Gastroesophageal sphincter (tissue), 4 donors: ENCODE measurements around the gene CNP. TPM values are rescaled to one million over a fixed set of nuclear protein-coding genes. Genes with fewer than 3 reads are reported as not detected.
A peak's percentile ranks its signal among the peaks of the same experiment; 100 is the strongest.

Experiments
- ATAC-seq: fragments of 150-250 bp; one replicate; pipeline ENCODE4 v1.9.1; 2016; ENCODE audit warnings: mild to moderate bottlenecking, moderate library complexity
- H3K27ac ChIP-seq, 4 donors: fragments of 200-600 bp; sonication (generic) in 3 of 4; 1 replicate in 3 of 4; 2 replicates in 1 of 4; pipeline ENCODE4 v1.5.1; 2016 to 2019
- H3K27me3 ChIP-seq: fragments of 200-600 bp; sonication (generic); one replicate; pipeline ENCODE4 v1.5.1; 2019
- H3K36me3 ChIP-seq, 2 donors: fragments of 200-600 bp; sonication (generic); one replicate each; pipeline ENCODE4 v1.5.1; 2019; ENCODE audit warnings: control low read depth in 1 of 2
- H3K4me1 ChIP-seq, 3 donors: fragments of 200-600 bp; sonication (generic); 1 replicate in 2 of 3; 2 replicates in 1 of 3; pipeline ENCODE4 v1.5.1; 2016 to 2019; ENCODE audit warnings: control low read depth in 2 of 3
- H3K4me3 ChIP-seq, 2 donors: fragments of 200-600 bp; sonication (generic); one replicate each; pipeline ENCODE4 v1.5.1; 2019; ENCODE audit warnings: mild to moderate bottlenecking in 1 of 2, moderate library complexity in 1 of 2
- H3K9me3 ChIP-seq, 3 donors: fragments of 200-600 bp; sonication (generic); one replicate each; pipeline ENCODE4 v1.5.1; 2017 to 2019; ENCODE audit warnings: control low read depth in 2 of 3
- EP300 ChIP-seq: sonication (generic); formaldehyde crosslinking; IDR thresholded peaks from one replicate; pipeline ENCODE4 v1.6.1; 2017; ENCODE audit warnings: antibody characterized with exemption, mild to moderate bottlenecking
- POLR2A ChIP-seq, 2 donors: fragments of 450-650 bp; IDR thresholded peaks; one replicate each; pipeline ENCODE4 v1.6.1; 2017; ENCODE audit warnings: antibody characterized with exemption in 2 of 2, mild to moderate bottlenecking in 2 of 2, moderate library complexity in 1 of 2
- POLR2AphosphoS5 ChIP-seq: sonication (generic); formaldehyde crosslinking; IDR thresholded peaks from one replicate; pipeline ENCODE4 v1.6.1; 2017; ENCODE audit warnings: antibody characterized with exemption
- WGBS, 2 donors: methylation state at CpG; one replicate each; pipeline ENCODE4 v1.1.5; 2018; ENCODE audit warnings: low coverage in 1 of 2; 5-methylcytosine and 5-hydroxymethylcytosine counted together
- total RNA-seq, 4 donors: library from RNA; depleted of rRNA; stranded (reverse); fragments of >200 nt; gene quantifications; one replicate each; pipeline ENCODE4 v1.1.0, GENCODE V29; 2016
- TF ChIP-seq, protein P1 (sequence below), 4 experiments: fragments of 200-600 bp in 2 of 4; fragments of 450-650 bp in 2 of 4; sonication (generic) in 1 of 4; IDR thresholded peaks; one replicate each; pipeline ENCODE4 v1.5.1; 2017 to 2019; ENCODE audit warnings: antibody characterized with exemption in 4 of 4, mild to moderate bottlenecking in 2 of 4, moderate library complexity in 2 of 4

The CNP gene
- total RNA-seq, 4 donors from 2014 or later: 56.7 to 97.9 (median 64.7) TPM

DNA sequence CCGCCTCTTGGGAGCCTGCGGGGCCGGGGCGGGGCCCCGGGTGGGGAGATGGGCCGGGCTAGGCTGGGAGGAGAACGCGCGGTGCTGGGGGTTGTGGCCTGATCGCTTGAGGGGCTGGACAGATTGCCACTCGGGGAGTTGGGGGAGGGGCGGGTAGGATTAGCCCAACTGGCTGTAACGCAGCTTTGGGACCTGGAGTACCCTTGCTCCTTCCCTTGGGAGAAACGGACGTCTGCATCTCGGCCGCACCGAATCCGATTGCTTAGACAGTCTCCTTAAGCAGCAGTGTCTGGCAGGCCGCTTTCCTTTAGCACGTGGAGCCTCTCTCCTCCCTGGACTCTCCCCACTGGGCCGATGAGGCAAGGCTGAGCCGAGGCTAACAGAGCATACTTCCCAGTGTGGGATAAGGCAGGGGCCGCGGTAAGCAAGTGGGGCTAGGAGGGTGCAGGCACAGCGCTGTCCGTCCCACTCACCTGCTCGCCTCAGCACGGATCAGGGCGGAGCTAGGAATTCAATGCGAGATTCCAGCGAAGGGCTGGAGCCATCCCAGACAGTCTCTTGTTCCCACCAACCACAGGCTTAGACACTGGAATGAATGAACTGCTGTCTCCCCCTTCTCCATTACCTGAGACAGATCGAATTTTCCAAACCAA, 47.3 kb upstream of the CNP start:
- H3K36me3 ChIP-seq: no peaks in the 10 kb centered on the region
- peaks cover 0 to 47% (median 19%) of the 10 kb centered on the region in 3 donors for H3K4me1 ChIP-seq
- peak; percentile 67 for ATAC-seq
- TF ChIP-seq, protein P1, sequence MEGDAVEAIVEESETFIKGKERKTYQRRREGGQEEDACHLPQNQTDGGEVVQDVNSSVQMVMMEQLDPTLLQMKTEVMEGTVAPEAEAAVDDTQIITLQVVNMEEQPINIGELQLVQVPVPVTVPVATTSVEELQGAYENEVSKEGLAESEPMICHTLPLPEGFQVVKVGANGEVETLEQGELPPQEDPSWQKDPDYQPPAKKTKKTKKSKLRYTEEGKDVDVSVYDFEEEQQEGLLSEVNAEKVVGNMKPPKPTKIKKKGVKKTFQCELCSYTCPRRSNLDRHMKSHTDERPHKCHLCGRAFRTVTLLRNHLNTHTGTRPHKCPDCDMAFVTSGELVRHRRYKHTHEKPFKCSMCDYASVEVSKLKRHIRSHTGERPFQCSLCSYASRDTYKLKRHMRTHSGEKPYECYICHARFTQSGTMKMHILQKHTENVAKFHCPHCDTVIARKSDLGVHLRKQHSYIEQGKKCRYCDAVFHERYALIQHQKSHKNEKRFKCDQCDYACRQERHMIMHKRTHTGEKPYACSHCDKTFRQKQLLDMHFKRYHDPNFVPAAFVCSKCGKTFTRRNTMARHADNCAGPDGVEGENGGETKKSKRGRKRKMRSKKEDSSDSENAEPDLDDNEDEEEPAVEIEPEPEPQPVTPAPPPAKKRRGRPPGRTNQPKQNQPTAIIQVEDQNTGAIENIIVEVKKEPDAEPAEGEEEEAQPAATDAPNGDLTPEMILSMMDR (IDR thresholded peaks at IDR 0.05): no peak
- TF ChIP-seq POLR2A (IDR thresholded peaks at IDR 0.05) (no peak), POLR2AphosphoS5 (peak; percentile 1), EP300 (no peak)
- H3K27ac ChIP-seq: peak overlapping the region; percentile 3 to 96 (median 93)
- no peaks in the 10 kb centered on the region for H3K27me3 ChIP-seq
- no peaks in the 10 kb centered on the region for H3K9me3 ChIP-seq
- WGBS, 2 donors: 0 to 3% methylated on average over 7 to 19 of the region's 33 CpGs
- peak overlapping the region; percentile 48 to 96 for H3K4me3 ChIP-seq

DNA sequence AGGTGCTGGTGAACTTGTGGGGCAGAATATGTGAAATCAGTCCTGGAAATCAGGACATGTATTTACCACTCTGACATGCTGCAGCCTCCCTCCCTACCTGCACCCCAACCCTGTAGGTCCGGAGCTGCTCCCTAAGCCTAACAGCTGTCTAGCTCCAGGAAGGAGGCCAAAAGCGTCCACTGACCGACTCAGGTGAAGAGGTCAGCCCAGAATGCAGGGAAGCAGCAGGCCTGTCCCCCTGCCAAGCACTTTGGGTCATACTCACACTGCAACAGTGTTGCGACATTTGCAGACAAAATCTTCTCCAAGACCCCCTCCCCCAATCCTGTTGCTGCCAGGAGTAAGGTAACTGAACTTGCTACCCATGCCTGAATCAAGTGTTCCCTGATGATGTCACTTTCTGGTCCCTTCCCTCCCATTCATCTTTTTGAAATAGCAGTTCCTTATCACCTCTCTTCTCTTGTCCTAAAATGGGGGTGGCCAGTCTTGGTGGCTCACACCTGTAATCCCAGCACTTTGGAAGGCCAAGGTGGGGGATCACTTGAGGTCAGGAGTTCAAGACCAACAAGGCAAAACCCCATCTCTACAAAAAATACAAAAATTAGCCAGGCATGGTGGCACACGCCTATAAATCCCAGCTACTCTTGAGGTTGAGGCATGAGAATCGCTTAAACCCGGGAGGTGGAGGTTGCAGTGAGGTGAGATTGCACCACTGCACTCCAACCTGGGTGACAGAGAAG, 46.6 kb upstream of the CNP start:
- 83% methylated on average over 4 of the region's 7 CpGs; no CpG with 5 or more reads in 1 of the 2 donors for WGBS, 2 donors
- TF ChIP-seq POLR2A (IDR thresholded peaks at IDR 0.05) (no peak), POLR2AphosphoS5 (no peak), EP300 (no peak)
- no peak for ATAC-seq
- Histone ChIP-seq H3K27ac (peak overlapping the region in 3 of 4 donors; percentile 92 to 96 (median 94)), H3K36me3 (no peaks in the 10 kb centered on the region), H3K4me1 (peaks cover 0 to 40% (median 19%) of the 10 kb centered on the region in 3 donors), H3K4me3 (no peak overlapping the region), H3K9me3 (no peaks in the 10 kb centered on the region), H3K27me3 (no peaks in the 10 kb centered on the region)

DNA sequence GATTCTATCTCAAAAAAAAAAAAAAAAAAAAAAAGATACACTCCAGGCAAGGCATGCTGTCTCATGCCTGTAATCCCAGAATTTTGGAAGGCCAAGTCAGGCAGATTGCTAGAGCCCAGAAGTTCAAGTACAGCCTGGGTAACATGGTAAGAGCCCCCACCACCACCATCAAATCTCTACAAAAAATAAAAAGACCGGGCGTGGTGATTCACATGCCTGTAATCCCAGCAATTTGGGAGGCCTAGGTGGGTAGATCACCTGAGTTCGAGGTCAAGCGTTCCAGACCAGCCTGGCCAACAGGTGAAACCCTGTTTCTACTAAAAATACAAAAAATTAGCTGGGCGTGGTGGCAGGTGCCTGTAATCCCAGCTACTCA, 46.0 kb upstream of the CNP start:
- no peaks in the 10 kb centered on the region for H3K36me3 ChIP-seq
- WGBS, 2 donors: 83 to 100% methylated on average over 2 to 5 of the region's 5 CpGs
- no peak for TF ChIP-seq POLR2AphosphoS5
- TF ChIP-seq POLR2A (IDR thresholded peaks at IDR 0.05): no peak
- TF ChIP-seq, protein P1 (IDR thresholded peaks at IDR 0.05): no peak
- TF ChIP-seq EP300: no peak
- H3K9me3 ChIP-seq: no peaks in the 10 kb centered on the region
- peaks cover 0 to 34% (median 19%) of the 10 kb centered on the region in 3 donors for H3K4me1 ChIP-seq
- no peak overlapping the region for H3K27ac ChIP-seq
- no peak for ATAC-seq
- H3K4me3 ChIP-seq: no peak overlapping the region
- H3K27me3 ChIP-seq: no peaks in the 10 kb centered on the region

DNA sequence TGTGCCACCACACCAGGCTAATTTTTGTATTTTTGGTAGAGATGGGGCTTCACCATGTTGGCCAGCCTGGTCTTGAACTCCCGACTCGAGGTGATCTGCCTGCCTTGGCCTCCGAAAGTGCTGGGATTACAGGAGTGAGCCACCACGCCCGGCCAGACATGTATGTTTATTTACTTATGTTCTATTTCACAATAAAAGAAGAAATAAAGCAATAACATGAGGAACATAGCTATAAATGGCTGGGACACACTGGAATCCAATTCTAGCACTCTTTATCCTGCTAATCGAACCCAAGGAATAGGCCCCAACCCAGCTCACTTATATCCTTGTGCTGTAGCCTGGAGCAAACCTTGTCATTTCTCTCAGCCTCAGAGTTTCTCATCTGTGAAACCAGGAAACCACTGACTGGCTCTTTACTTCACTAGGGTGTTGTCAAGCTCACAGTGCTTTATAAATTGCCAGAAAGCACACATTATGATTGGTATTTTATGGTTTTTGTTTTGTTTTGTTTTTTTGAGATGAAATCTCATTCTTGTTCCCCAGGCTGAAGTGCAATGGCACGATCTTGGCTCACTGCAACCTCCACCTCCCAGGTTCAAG, 40.5 kb upstream of the CNP start:
- no peak overlapping the region for H3K4me3 ChIP-seq
- WGBS, 2 donors: 87 to 93% methylated on average over 5 to 7 of the region's 7 CpGs
- no peak for TF ChIP-seq POLR2AphosphoS5
- TF ChIP-seq, protein P1 (IDR thresholded peaks at IDR 0.05): no peak
- no peak for TF ChIP-seq POLR2A (IDR thresholded peaks at IDR 0.05)
- TF ChIP-seq EP300: no peak

DNA sequence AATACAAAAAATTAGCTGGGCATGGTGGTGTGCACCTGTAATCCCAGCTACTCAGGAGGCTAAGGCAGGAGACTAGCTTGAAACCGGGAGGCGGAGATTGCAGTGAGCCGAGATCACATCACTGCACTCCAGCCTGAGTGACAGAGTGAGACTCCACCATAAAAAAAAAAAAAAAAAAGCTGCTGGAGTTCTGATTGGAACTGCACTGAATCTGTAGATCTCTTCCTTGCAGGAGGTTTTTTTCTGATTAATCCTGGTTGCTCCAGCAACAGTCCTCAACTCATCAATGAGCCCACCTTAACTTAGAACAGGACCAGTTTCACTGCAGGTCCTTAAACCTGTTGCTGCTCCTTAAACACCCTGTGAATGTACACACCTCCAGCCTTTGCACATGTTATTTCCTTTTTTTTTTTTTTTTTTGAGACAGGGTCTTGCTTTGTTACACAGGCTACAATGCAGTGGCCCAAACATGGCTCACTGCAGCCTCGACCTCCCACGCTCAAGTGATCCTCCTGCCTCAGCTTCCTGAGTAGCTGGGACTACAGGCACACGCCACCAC, 37.8 kb upstream of the CNP start:
- Histone ChIP-seq H3K27me3 (no peaks in the 10 kb centered on the region), H3K9me3 (no peaks in the 10 kb centered on the region), H3K27ac (peak overlapping the region in 2 of 4 donors; percentile 84 to 85), H3K4me3 (no peak overlapping the region), H3K36me3 (no peaks in the 10 kb centered on the region), H3K4me1 (peaks cover 0 to 22% (median 0%) of the 10 kb centered on the region in 3 donors)
- no peak for ATAC-seq
- WGBS, 2 donors: 73% methylated on average over 6 of the region's 6 CpGs; no CpG with 5 or more reads in 1 of the 2 donors
- TF ChIP-seq, protein P1 (IDR thresholded peaks at IDR 0.05): no peak
- TF ChIP-seq POLR2AphosphoS5 (no peak), POLR2A (IDR thresholded peaks at IDR 0.05) (no peak), EP300 (no peak)

More for the DNA sequence above, 40.5 kb upstream of the CNP start:
- H3K36me3 ChIP-seq: no peaks in the 10 kb centered on the region
- peaks cover 0 to 19% (median 0%) of the 10 kb centered on the region in 3 donors for H3K4me1 ChIP-seq
- no peaks in the 10 kb centered on the region for H3K27me3 ChIP-seq
- no peak overlapping the region for H3K27ac ChIP-seq
- ATAC-seq: no peak
- H3K9me3 ChIP-seq: no peaks in the 10 kb centered on the region
